HG02588 (cell line): ENCODE measurements around the gene NXPE4.
"Not testable (repeated sequence)": the region's sequence is repeated elsewhere in the genome, so short reads cannot be mapped to it uniquely, and the experiment has no call there.

Source experiments
- ATAC-seq: cut with Tn5 transposase; IDR thresholded peaks from one replicate; pipeline ENCODE4 v1.9.1; 2021; ENCODE audit warnings: mild to moderate bottlenecking, moderate library complexity; ENCODE audit not compliant: unreplicated experiment

Gene NXPE4

GRCh38 chr11:114610984-114611944, 15.7 kb upstream of the NXPE4 start:
- ATAC-seq: no peak

- ATAC-seq: no peak
Measured at GRCh38 chr11:114610550-114610949, 15.0 kb upstream of the NXPE4 start.

- no peak for ATAC-seq
Measured at GRCh38 chr11:114609429-114609828, 13.8 kb upstream of the NXPE4 start.

- not testable (repeated sequence) for ATAC-seq
Measured at GRCh38 chr11:114608605-114609004, 13.0 kb upstream of the NXPE4 start.

GRCh38 chr11:114607753-114608459, 12.3 kb upstream of the NXPE4 start:
- no peak for ATAC-seq

GRCh38 chr11:114606802-114607075, 11.2 kb upstream of the NXPE4 start:
- not testable (repeated sequence) for ATAC-seq

- no peak for ATAC-seq
Measured at GRCh38 chr11:114606003-114606801, 10.6 kb upstream of the NXPE4 start.

GRCh38 chr11:114605370-114605769, 9.8 kb upstream of the NXPE4 start:
- no peak for ATAC-seq

- no peak for ATAC-seq
Measured at GRCh38 chr11:114604886-114605285, 9.3 kb upstream of the NXPE4 start.

GRCh38 chr11:114604179-114604813, 8.7 kb upstream of the NXPE4 start:
- no peak for ATAC-seq

- not testable (repeated sequence) for ATAC-seq
Measured at GRCh38 chr11:114603151-114603550, 7.6 kb upstream of the NXPE4 start.

- no peak for ATAC-seq
Measured at GRCh38 chr11:114598461-114598860, 2.9 kb upstream of the NXPE4 start.

GRCh38 chr11:114596175-114596919, 761 bp upstream of the NXPE4 start:
- ATAC-seq: no peak

- ATAC-seq: no peak
Measured at GRCh38 chr11:114594703-114595102, 883 bp downstream of the NXPE4 start.

- no peak for ATAC-seq
Measured at GRCh38 chr11:114587398-114587953, 8.1 kb downstream of the NXPE4 start.

GRCh38 chr11:114586797-114587196, 8.8 kb downstream of the NXPE4 start:
- no peak for ATAC-seq

GRCh38 chr11:114571712-114572111, 23.9 kb downstream of the NXPE4 start:
- ATAC-seq: no peak

GRCh38 chr11:114569801-114570200, 25.8 kb downstream of the NXPE4 start:
- no peak for ATAC-seq

GRCh38 chr11:114566276-114566675, 29.3 kb downstream of the NXPE4 start:
- ATAC-seq: no peak

- ATAC-seq: no peak
Measured at GRCh38 chr11:114564831-114565230, 30.8 kb downstream of the NXPE4 start.
